Measurements from ENCODE around the gene STK38. TPM values are rescaled to one million over a fixed set of nuclear protein-coding genes. Genes with fewer than 3 reads are reported as not detected.

STK38 gene
- total RNA-seq, 1 experiment from 2014 or later: 27.5 TPM

DNA sequence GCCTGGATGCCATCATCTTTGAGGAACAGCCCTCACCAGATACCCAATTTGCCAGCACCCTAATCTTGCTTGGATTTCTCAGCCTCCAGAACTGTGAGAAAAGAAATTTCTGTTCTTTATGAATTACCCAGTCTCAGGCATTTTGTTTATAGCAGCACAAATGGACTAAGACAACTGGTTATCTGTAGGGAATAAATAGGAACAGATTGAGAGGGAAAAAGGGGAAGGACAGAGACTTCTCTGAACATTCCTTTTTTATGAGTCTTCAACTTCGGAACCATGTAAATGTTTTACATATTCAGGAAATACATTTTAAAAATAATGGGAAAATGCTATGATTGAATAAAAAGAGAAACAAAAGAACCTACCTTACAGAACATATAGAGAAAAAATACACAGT is 83.6 kb downstream of the STK38 start:
- DNase-seq: no peak
- no peak overlapping the region for H3K4me3 ChIP-seq (ENCODE audit: low read depth, low read length)
- TF ChIP-seq, protein P1, sequence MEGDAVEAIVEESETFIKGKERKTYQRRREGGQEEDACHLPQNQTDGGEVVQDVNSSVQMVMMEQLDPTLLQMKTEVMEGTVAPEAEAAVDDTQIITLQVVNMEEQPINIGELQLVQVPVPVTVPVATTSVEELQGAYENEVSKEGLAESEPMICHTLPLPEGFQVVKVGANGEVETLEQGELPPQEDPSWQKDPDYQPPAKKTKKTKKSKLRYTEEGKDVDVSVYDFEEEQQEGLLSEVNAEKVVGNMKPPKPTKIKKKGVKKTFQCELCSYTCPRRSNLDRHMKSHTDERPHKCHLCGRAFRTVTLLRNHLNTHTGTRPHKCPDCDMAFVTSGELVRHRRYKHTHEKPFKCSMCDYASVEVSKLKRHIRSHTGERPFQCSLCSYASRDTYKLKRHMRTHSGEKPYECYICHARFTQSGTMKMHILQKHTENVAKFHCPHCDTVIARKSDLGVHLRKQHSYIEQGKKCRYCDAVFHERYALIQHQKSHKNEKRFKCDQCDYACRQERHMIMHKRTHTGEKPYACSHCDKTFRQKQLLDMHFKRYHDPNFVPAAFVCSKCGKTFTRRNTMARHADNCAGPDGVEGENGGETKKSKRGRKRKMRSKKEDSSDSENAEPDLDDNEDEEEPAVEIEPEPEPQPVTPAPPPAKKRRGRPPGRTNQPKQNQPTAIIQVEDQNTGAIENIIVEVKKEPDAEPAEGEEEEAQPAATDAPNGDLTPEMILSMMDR (IDR thresholded peaks at IDR 0.05; ENCODE audit: insufficient read depth in 1 of 2, low read depth in 1 of 2, low read length in 1 of 2, severe bottlenecking in 1 of 2, unreplicated experiment in 1 of 2): no peak
- no peaks in the 10 kb centered on the region for H3K27me3 ChIP-seq (replicated peaks; ENCODE audit: control insufficient read depth, insufficient read depth, low read length)
- H3K9me3 Mint-ChIP-seq (ENCODE audit: unreplicated experiment): no peaks in the 10 kb centered on the region
- H3K36me3 ChIP-seq (ENCODE audit: control insufficient read depth, insufficient read depth, low read length): no peaks in the 10 kb centered on the region
- no peaks in the 10 kb centered on the region for H3K27me3 Mint-ChIP-seq (ENCODE audit: insufficient read depth, unreplicated experiment)
- CTCF ChIA-PET: no interaction called here
- peaks cover 5% of the 10 kb centered on the region for H3K36me3 Mint-ChIP-seq (ENCODE audit: insufficient read depth, unreplicated experiment)
- H3K4me3 Mint-ChIP-seq (ENCODE audit: unreplicated experiment): no peak overlapping the region
- POLR2A ChIA-PET: no interaction called here
- H3K4me1 ChIP-seq: no peaks in the 10 kb centered on the region
- no peak overlapping the region for H3K27ac Mint-ChIP-seq (ENCODE audit: unreplicated experiment)
- H3K9me3 ChIP-seq: no peaks in the 10 kb centered on the region
- no TSS peak for BruUV-seq (replicated peaks)
- intact Hi-C loops (cut with micrococcal nuclease; ENCODE audit: unreplicated experiment): no loop called here
- no peaks in the 10 kb centered on the region for H3K4me1 Mint-ChIP-seq (ENCODE audit: low read depth, unreplicated experiment)

DNA sequence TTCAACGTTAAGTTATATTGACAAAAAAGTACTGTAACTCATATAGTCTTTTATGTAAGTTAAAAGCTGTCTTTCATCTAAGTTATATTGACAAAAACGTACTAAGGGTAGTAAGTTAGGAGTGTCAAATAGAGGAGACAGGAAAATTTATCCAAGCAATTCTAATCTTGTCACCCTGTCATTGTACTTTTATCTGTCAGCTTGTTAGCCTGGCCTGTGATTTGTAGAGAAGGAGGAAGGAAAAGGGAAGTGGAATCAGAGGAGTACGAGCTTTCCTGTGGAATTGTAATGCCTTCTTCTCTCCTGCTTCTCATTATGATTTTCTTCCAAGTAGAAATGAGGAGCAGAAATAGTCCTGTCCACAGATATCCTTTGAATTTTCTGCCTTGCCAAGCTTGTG is 85.6 kb downstream of the STK38 start:
- ChIA-PET CTCF (no interaction called here), POLR2A (no interaction called here)
- Histone ChIP-seq H3K9me3 (no peaks in the 10 kb centered on the region), H3K4me1 (no peaks in the 10 kb centered on the region), H3K36me3 (ENCODE audit: control insufficient read depth, insufficient read depth, low read length) (no peaks in the 10 kb centered on the region), H3K27me3 (replicated peaks; ENCODE audit: control insufficient read depth, insufficient read depth, low read length) (no peaks in the 10 kb centered on the region), H3K4me3 (ENCODE audit: low read depth, low read length) (no peak overlapping the region)
- Mint-ChIP-seq H3K4me3 (ENCODE audit: unreplicated experiment) (no peak overlapping the region), H3K4me1 (ENCODE audit: low read depth, unreplicated experiment) (no peaks in the 10 kb centered on the region), H3K36me3 (ENCODE audit: insufficient read depth, unreplicated experiment) (peaks cover 4% of the 10 kb centered on the region), H3K9me3 (ENCODE audit: unreplicated experiment) (no peaks in the 10 kb centered on the region), H3K27me3 (ENCODE audit: insufficient read depth, unreplicated experiment) (no peaks in the 10 kb centered on the region), H3K27ac (ENCODE audit: unreplicated experiment) (no peak overlapping the region)
- intact Hi-C loops (cut with micrococcal nuclease; ENCODE audit: unreplicated experiment): no loop called here
- TF ChIP-seq, protein P1 (IDR thresholded peaks at IDR 0.05; ENCODE audit: insufficient read depth in 1 of 2, low read depth in 1 of 2, low read length in 1 of 2, severe bottlenecking in 1 of 2, unreplicated experiment in 1 of 2): no peak
- no peak for DNase-seq
- no TSS peak for BruUV-seq (replicated peaks)

DNA sequence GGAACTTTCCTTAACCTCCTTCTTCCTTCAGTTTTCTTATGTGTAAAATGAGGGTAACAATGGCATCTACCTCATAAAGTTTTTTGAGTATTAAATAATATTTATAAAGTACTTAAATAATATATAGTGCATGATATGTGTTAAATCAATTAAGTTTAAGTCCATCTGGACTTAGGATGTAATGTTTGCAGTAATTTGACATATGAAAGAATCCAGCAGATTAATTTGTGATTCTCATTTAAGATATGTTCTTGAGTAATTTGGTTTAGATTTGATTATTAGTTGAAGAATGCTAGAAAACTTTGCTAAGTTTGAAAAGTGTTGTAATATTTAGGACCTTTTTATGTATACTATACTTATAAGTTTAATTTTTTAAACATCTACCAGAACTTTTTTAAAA is 86.4 kb downstream of the STK38 start:
- no peak for DNase-seq
- Histone ChIP-seq H3K4me1 (no peaks in the 10 kb centered on the region), H3K4me3 (ENCODE audit: low read depth, low read length) (no peak overlapping the region), H3K36me3 (ENCODE audit: control insufficient read depth, insufficient read depth, low read length) (no peaks in the 10 kb centered on the region), H3K27me3 (replicated peaks; ENCODE audit: control insufficient read depth, insufficient read depth, low read length) (no peaks in the 10 kb centered on the region), H3K9me3 (no peaks in the 10 kb centered on the region)
- H3K27me3 Mint-ChIP-seq (ENCODE audit: insufficient read depth, unreplicated experiment): no peaks in the 10 kb centered on the region
- POLR2A ChIA-PET: no interaction called here
- no peak overlapping the region for H3K4me3 Mint-ChIP-seq (ENCODE audit: unreplicated experiment)
- H3K27ac Mint-ChIP-seq (ENCODE audit: unreplicated experiment): no peak overlapping the region
- H3K9me3 Mint-ChIP-seq (ENCODE audit: unreplicated experiment): no peaks in the 10 kb centered on the region
- no peaks in the 10 kb centered on the region for H3K36me3 Mint-ChIP-seq (ENCODE audit: insufficient read depth, unreplicated experiment)
- CTCF ChIA-PET: no interaction called here
- TF ChIP-seq, protein P1 (IDR thresholded peaks at IDR 0.05; ENCODE audit: insufficient read depth in 1 of 2, low read depth in 1 of 2, low read length in 1 of 2, severe bottlenecking in 1 of 2, unreplicated experiment in 1 of 2): no peak
- intact Hi-C loops (cut with micrococcal nuclease; ENCODE audit: unreplicated experiment): no loop called here
- H3K4me1 Mint-ChIP-seq (ENCODE audit: low read depth, unreplicated experiment): no peaks in the 10 kb centered on the region
- no TSS peak for BruUV-seq (replicated peaks)

All from Caco-2 (cell line).